NCI-H2107 (cell line): ENCODE results near the gene ACTL10.
"Not testable (repeated sequence)": the region's sequence is repeated elsewhere in the genome, so short reads cannot be mapped to it uniquely, and the experiment has no call there.

Source experiments
- DNase-seq: peaks from one replicate; lab custom pipeline; 2025; lab: John Stamatoyannopoulos, UW

The ACTL10 gene

GRCh38 chr20:33697129-33697528, 30.4 kb downstream of the ACTL10 start:
- DNase-seq: no peak

DNA sequence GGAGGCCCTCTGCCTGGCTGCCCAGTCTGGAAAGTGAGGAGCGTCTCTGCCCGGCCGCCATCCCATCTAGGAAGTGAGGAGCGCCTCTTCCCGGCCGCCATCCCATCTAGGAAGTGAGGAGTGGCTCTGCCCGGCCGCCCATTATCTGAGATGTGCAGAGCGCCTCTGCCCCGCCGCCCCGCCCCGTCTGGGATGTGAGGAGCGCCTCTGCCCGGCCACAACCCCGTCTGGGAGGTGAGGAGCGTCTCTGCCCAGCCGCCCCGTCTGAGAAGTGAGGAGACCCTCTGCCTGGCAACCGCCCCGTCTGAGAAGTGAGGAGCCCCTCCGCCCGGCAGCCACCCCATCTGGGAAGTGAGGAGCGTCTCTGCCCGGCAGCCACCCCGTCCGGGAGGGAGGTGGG, 32.2 kb downstream of the ACTL10 start:
- not testable (repeated sequence) for DNase-seq

DNA sequence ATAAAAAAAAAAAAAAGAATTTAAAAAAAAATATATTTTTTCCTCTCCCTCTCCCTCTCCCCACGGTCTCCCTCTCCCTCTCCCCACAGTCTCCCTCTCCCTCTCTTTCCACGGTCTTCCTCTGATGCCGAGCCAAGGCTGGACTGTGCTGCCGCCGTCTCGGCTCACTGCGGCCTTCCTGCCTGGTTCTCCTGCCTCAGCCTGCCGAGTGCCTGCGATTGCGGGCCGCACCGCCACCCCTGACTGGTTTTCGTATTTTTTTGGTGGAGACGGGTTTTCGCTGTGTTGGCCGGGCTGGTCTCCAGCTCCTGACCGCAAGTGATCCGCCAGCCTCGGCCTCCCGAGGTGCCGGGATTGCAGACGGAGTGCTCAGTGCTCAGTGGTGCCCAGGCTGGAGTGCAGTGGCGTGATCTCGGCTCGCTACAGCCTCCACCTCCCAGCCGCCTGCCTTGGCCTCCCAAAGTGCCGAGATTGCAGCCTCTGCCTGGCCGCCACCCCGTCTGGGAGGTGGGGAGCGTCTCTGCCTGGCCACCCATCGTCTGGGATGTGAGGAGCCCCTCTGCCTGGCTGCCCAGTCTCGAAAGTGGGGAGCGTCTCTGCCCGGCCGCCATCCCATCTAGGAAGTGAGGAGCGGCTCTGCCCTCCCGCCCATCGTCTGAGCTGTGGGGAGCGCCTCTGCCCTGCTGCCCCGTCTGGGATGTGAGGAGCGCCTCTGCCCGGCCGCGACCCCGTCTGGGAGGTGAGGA, 34.1 kb downstream of the ACTL10 start:
- not testable (repeated sequence) for DNase-seq

DNA sequence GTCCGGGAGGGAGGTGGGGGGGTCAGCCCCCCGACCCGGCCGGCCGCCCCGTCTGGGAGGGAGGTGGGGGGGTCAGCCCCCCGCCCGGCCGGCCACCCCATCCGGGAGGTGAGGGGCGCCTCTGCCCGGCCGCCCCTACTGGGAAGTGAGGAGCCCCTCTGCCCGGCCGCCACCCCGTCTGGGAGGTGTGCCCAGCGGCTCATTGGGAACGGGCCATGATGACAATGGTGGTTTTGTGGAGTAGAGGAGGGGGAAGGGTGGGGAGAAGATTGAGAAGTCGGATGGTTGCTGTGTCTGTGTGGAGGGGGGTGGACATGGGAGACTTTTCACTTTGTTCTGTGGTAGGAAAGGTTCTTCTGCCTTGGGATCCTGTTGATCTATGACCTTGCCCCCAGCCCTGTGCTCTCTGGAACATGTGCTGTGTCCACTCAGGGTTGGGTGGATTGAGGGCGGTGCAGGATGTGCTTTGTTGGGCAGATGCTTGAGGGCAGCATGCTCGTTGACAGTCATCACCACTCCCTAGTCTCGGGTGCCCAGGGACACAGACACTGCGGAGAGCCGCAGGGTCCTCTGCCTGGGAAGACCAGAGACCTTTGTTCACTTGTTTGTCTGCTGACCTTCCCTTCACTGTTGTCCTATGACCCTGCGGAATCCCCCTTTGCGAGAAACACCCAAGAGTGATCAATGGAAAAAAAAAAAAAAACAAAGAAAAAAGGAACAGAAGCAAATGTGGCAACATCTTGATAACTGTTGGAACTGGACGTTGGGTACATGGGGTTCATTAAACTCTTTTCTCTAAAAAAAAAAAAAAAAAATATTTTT, 35.1 kb downstream of the ACTL10 start:
- DNase-seq: no peak

GRCh38 chr20:33702861-33703260, 36.1 kb downstream of the ACTL10 start:
- DNase-seq: no peak

- no peak for DNase-seq
These were observed 36.9 kb downstream of the ACTL10 start for GRCh38 chr20:33703498-33704137.

DNA sequence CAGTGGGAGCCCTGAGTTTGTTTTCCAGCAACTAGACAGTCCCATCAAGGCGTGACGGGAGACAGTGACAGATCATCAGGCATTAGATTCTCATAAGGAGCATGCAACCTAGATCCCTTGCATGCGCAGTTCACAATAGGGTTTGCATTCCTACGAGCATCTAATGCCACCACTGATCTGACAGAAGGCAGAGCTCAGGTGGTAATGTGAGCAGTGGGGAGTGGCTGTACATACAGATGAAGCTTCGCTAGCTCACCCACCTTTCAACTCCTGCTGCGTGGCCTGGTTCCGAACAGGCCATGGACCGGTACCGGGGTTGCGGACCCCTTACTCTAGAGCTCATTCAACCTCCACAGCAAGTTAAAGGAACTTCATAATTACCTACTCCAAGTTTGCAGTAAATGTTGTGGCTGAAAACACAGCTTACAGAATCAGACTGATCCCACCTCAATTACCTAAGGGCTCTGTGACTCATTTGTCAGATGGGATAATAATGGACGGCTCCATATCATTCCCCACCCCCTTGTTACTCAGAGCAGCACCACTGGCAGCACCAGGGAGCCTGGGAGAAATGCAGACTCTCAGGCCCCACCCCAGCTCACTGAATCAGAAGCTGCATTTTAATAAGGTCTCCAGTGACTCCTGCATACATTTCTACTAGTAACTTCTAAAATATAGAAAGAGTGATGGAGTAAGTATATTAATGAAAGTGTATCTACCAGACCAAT, 37.6 kb downstream of the ACTL10 start:
- DNase-seq: no peak

- DNase-seq: no peak
These were observed 40.9 kb downstream of the ACTL10 start for GRCh38 chr20:33707668-33708067.

DNA sequence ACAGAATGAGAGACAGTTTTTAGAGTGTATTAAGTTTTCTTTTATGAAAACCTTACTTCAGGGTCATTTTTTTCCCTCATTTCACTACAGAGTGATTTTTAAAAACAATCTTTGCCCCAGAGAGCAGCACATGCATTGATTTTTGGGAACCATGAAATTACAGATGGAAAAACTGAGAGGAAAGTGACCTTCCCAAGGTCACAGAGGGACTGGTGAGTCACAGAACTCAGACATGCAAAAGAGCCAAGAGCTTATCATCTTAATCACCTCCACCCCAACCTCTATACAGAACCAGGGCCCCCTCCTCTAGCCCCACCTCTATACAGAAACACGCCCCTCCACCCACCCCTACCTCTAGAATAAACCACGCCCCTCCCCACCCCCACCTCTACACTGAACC, 42.7 kb downstream of the ACTL10 start:
- no peak for DNase-seq

DNA sequence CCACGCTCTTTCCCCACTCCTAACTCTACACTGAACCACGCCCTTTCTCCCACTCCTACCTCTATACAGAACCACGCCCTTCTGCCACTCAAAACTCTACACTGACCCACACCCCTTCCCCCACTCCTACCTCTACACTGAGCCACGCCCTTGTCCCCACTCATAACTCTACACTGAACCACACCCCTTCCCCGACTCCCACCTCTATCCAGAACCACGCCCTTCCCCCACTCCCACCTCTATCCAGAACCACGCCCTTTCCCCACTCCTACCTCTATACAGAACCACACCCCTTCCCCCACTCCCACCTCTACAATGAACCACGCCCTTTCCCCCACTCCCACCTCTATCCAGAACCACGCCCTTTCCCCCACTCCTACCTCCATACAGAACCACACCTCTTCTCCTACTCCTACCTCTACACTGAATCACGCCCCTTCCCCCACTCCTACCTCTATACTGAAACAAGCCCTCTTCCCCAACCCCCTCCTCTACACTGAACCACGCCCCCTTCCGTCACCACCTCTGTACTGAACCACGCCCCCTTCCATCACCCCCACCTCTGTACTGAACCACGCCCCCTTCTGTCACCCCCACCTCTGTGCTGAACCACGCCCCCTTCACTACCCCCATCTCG, 43.3 kb downstream of the ACTL10 start:
- DNase-seq: no peak

DNA sequence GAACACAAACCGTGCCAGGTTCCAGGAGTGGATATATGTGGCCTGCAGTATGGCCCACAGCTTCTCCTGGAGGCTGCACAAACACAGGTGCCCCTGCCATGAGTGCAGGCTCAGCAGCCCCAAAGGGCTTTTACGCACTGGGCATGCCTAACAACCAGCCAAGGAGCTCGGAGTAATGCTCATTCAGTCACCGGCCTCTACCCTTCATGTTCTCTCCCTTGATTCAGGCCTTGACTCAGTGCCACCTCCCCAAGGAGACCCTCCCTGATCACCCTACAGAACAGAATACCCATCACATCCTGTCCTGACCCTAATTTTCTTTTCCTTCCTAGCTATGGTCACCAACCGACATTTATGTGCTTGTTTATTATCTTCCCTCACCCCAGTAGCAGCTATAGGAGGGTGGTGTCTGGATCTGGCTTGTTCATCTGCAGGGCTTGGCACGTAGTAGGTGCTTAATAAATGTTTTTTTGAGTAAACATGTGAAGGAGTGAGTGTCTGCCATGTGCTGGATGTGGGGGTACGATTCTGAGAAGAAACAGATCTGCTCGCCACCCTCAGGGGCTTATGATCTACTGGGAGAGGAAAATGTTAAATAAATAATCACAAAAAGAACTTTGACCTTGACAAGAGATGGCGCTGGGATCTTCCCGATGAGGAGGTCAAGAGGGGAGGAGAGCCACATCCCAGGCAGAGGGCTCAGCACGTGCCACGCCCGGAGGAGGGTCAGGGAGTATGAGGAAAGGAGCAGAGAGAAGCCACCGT, 44.1 kb downstream of the ACTL10 start:
- no peak for DNase-seq

- no peak for DNase-seq
These were observed 44.6 kb downstream of the ACTL10 start for GRCh38 chr20:33711446-33711738.

- DNase-seq: no peak
These were observed 47.2 kb downstream of the ACTL10 start for GRCh38 chr20:33713865-33714367.

DNA sequence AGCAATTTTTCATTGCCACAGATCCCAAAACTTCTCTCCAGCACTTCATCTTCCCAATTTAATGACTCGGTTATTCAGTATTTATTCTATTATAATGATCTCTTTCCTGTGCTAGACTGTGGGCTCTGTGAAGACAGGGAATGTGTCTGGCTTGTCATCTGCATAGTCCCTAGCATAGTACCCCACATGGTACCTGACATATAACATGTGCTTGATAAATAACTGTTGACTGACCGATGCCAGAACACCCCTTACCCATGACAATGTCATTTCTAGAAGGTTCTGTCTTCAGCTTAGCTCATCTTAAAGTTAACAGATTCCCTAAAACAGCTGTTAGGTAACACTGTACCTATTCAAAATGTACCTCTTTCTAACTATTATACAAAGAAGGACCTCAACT, 49.8 kb downstream of the ACTL10 start:
- no peak for DNase-seq
